Duodenal mucosa (tissue), 2 donors: Measurements from ENCODE around the gene DLG4.
"Not testable (repeated sequence)": the region's sequence is repeated elsewhere in the genome, so short reads cannot be mapped to it uniquely, and the experiment has no call there.

Experiments
- H3K27ac ChIP-seq: one replicate; pipeline ENCODE4 v1.7.0; 2013; ENCODE audit warnings: low read depth, low read length
- H3K27me3 ChIP-seq, 2 donors: one replicate each; pipeline ENCODE4 v1.7.0; 2013; ENCODE audit warnings: low read length in 2 of 2, control low read depth in 1 of 2; ENCODE audit not compliant: insufficient read depth in 2 of 2, control insufficient read depth in 1 of 2
- H3K36me3 ChIP-seq, 2 donors: one replicate each; pipeline ENCODE4 v1.7.0; 2013; ENCODE audit warnings: low read length in 2 of 2, control low read depth in 1 of 2; ENCODE audit not compliant: insufficient read depth in 2 of 2, control insufficient read depth in 1 of 2
- H3K4me1 ChIP-seq, 2 donors: one replicate each; pipeline ENCODE4 v1.7.0; 2013; ENCODE audit warnings: low read length in 2 of 2, control low read depth in 1 of 2; ENCODE audit not compliant: insufficient read depth in 2 of 2, control insufficient read depth in 1 of 2
- H3K4me3 ChIP-seq, 2 donors: one replicate each; pipeline ENCODE4 v1.7.0; 2013; ENCODE audit warnings: low read length in 2 of 2, low read depth in 1 of 2
- H3K9ac ChIP-seq, 2 donors: one replicate each; pipeline ENCODE4 v1.7.0; 2013; ENCODE audit warnings: low read length in 2 of 2, low read depth in 1 of 2
- H3K9me3 ChIP-seq, 2 donors: one replicate each; pipeline ENCODE4 v1.7.0; 2013; ENCODE audit warnings: low read length in 2 of 2, control low read depth in 1 of 2; ENCODE audit not compliant: control insufficient read depth in 1 of 2

DLG4 gene

DNA sequence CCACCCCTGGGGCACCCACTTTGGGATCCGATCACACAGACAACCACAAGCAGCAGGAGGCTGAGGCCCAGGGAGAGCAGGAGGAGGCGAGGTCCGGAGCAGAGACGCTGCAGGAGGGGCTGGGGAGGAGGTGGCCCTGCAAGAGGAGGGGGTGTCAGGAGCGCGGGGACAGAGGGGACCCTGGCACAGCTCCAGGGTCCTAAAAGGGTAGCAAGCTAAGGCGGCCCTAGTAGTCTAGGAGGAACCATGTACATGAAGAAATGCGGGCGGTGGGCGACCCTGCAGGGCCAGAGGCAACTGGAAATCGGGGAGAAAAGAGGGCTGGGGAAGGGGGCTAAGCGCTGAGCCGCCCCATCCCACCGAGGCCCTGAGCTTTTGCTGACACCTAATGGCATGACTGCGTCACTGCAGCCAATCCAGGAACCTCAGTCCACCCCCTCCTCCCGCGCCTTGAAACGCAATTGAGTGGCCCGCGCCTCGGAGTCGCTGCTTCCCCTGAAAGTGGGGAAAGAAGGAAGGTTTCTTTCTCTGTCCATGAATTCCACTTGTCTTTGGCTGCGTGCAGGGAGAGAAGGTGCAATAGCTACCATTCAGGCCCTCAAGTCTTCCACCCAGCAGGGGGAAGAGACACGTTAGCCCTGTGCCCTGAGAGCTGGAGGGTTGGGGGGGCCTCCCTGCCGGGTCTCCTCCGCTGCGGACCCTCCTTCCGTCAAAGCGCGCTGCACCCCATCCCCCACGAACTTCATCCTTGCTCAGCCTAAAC is 42.3 kb downstream of the DLG4 start:
- Histone ChIP-seq H3K27me3 (peaks cover 9 to 30% of the 10 kb centered on the region in 2 donors), H3K27ac (no peak overlapping the region), H3K4me1 (peaks cover 15 to 17% of the 10 kb centered on the region in 2 donors), H3K4me3 (peak overlapping the region; percentile 54 to 70), H3K9me3 (no peaks in the 10 kb centered on the region), H3K9ac (peak overlapping the region; percentile 37 to 60), H3K36me3 (no peaks in the 10 kb centered on the region)

- Histone ChIP-seq H3K4me3 (no peak overlapping the region), H3K9ac (no peak overlapping the region), H3K27me3 (peaks cover 9 to 30% of the 10 kb centered on the region in 2 donors), H3K4me1 (peaks cover 15 to 17% of the 10 kb centered on the region in 2 donors), H3K36me3 (no peaks in the 10 kb centered on the region), H3K9me3 (no peaks in the 10 kb centered on the region), H3K27ac (no peak overlapping the region)
Observed at GRCh38 chr17:7176841-7177190, 42.8 kb downstream of the DLG4 start.

GRCh38 chr17:7176107-7176840 is 43.4 kb downstream of the DLG4 start:
- Histone ChIP-seq H3K4me1 (peaks cover 15 to 17% of the 10 kb centered on the region in 2 donors), H3K9me3 (no peaks in the 10 kb centered on the region), H3K27ac (no peak overlapping the region), H3K4me3 (no peak overlapping the region), H3K27me3 (peaks cover 9 to 30% of the 10 kb centered on the region in 2 donors), H3K9ac (no peak overlapping the region), H3K36me3 (no peaks in the 10 kb centered on the region)

GRCh38 chr17:7175330-7175733 is 44.3 kb downstream of the DLG4 start:
- H3K9ac ChIP-seq: no peak overlapping the region
- no peak overlapping the region for H3K4me3 ChIP-seq
- no peak overlapping the region for H3K27ac ChIP-seq
- no peaks in the 10 kb centered on the region for H3K9me3 ChIP-seq
- peaks cover 9 to 30% of the 10 kb centered on the region in 2 donors for H3K27me3 ChIP-seq
- H3K36me3 ChIP-seq: no peaks in the 10 kb centered on the region
- H3K4me1 ChIP-seq: peaks cover 15 to 17% of the 10 kb centered on the region in 2 donors

DNA sequence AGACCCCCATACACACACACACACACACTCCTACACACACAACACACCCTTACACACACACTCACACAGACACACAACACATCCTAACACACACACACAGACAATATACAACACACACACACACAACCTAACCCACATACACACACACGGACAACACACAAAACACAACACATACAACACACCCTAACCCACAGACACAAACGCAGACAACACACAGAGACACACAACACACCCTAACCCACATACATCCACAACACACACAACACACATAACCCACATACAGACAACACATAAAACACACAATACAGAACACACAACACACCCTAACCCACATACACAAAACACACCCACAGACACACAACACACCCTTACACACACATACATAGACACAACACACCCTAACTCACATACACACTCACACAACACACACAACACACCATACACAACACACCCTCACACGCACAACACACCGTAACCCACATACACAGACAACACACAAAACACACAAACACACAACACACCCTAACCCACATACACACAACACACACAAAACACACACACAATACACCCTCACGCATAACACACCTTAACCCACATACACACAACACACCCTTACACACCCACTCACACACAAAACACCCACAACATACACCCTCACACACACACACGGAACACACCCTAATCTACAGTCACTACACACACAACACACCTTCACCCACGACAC is 44.9 kb downstream of the DLG4 start:
- Histone ChIP-seq H3K4me1 (peaks cover 15 to 17% of the 10 kb centered on the region in 2 donors), H3K36me3 (no peaks in the 10 kb centered on the region), H3K9me3 (no peaks in the 10 kb centered on the region), H3K9ac (peak overlapping the region in 1 of 2 donors; percentile 18), H3K4me3 (peak overlapping the region in 1 of 2 donors; percentile 53), H3K27me3 (peaks cover 9 to 30% of the 10 kb centered on the region in 2 donors), H3K27ac (no peak overlapping the region)

DNA sequence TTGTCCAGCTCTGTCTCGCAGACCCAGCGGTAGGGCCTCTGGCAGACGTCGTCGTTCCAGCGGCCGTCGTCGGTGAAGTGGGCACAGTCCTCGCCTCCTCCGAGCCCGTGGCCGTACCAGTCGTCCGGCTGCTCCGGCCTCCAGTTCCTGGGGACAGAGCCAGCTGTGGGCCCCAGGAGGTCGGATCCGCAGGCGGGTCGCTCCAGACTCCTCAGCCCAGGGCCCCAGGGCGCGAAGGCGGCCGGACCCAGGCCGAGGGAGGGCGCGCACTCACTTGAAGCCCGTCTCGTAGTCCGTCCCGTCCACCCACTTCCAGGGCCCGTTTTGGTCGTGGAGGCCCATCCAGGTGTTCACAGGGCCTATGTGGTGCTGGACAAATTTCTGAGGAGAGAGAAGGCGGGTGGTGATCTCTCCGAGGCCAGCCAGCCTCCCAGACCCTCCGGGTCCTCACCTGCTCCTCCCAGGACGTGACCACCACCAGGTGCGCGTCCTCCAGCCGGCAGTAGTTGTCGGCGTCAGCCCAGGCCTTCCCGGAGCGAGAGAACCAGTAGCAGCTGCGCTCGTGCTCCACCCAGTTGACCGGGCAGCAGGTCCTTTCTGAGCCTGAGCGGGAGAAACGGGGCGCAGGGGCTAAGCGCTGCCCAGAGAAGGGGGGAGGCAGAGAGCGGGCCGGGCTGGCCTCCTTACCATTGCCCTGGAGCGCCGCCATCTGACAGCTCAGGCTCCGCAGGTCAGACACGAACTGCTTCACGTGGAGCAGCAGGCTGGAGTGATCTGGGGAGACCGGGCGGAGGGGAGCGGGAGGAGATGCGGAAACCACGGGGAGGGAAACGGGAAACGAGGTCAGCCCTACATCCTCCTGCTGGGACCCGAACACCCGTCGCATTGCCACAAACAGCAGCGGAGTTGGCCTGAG is 45.7 kb downstream of the DLG4 start:
- H3K27me3 ChIP-seq: peaks cover 9 to 30% of the 10 kb centered on the region in 2 donors

GRCh38 chr17:7172522-7173191 is 47.0 kb downstream of the DLG4 start:
- peaks cover under 1 to 23% of the 10 kb centered on the region in 2 donors for H3K27me3 ChIP-seq
- H3K9ac ChIP-seq, H3K4me1 ChIP-seq, H3K27ac ChIP-seq, H3K9me3 ChIP-seq, H3K4me3 ChIP-seq, H3K36me3 ChIP-seq: not testable (repeated sequence)

More for the DNA sequence above, 45.7 kb downstream of the DLG4 start:
- Histone ChIP-seq H3K4me3 (peak overlapping the region in 1 of 2 donors; percentile 53), H3K4me1 (peaks cover 15 to 17% of the 10 kb centered on the region in 2 donors), H3K9me3 (no peaks in the 10 kb centered on the region), H3K27ac (no peak overlapping the region), H3K36me3 (no peaks in the 10 kb centered on the region), H3K9ac (no peak overlapping the region)

GRCh38 chr17:7169565-7169908 is 50.1 kb downstream of the DLG4 start:
- not testable (repeated sequence) for H3K4me1 ChIP-seq, H3K4me3 ChIP-seq, H3K36me3 ChIP-seq, H3K9me3 ChIP-seq, H3K27ac ChIP-seq, H3K9ac ChIP-seq, H3K27me3 ChIP-seq

DNA sequence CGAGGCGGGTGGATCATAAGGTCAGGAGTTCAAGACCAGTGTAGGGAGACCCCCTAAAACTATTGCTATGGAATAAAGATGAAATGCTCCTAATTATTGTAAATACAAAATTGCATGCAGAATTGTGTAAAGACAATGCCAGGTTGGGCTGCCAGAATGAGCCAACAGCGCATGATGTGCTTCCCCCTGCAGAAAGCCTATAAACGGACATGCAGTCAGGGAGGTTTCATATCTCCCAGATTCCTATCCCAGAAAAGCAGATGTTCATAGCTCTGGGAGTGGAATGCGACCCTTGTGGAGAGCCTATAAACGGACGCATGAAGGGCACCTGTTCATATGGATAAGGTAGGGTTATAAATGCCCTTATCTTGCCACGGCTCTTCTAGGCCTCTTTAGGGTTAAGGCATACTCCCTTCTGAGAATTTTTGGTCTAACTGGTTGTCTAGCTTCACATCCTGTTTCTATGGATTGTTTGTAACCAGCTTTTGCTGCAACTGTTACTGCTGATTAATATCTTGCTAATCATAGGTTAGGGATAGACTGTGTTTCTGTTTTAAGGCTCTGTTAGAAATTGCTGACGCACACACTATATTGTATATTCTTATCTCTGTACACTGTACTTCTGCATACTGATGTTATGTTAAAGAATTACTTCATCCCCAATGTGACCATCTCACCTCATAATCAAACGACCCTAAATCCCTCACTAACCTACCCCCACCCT is 50.6 kb downstream of the DLG4 start:
- not testable (repeated sequence) for H3K4me1 ChIP-seq, H3K27me3 ChIP-seq, H3K36me3 ChIP-seq, H3K9ac ChIP-seq, H3K27ac ChIP-seq, H3K4me3 ChIP-seq, H3K9me3 ChIP-seq
